GM12873 (cell line): ENCODE measurements around the gene TPT1.

Experiments used
- TF ChIP-seq, protein P1 (sequence below): IDR thresholded peaks from 2 replicates; pipeline ENCODE4 v1.5.1; 2012; ENCODE audit warnings: low read depth, mild to moderate bottlenecking, moderate library complexity, low read length, control low read depth; ENCODE audit not compliant: insufficient read depth; ENCODE audit errors: missing control alignments

Gene TPT1

DNA sequence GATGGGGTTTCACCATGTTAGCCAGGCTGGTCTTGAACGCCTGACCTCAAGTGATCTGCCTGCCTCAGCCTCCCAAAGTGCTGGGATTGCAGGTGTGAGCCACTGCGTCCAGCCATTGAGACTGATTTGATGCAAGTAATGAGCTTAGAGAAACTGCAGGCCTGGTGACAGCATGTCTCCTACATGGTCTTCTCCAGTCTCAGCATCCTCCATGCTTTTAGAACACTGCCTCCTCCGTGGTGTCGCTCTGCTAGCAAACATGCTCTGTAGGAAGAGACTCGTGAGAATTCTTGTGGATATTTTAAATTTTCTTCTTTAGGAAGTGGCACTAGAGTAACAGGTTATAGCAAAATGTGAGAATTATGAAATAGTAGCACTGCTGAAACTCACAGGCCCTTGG is 37.1 kb downstream of the TPT1 start:
- TF ChIP-seq, protein P1, sequence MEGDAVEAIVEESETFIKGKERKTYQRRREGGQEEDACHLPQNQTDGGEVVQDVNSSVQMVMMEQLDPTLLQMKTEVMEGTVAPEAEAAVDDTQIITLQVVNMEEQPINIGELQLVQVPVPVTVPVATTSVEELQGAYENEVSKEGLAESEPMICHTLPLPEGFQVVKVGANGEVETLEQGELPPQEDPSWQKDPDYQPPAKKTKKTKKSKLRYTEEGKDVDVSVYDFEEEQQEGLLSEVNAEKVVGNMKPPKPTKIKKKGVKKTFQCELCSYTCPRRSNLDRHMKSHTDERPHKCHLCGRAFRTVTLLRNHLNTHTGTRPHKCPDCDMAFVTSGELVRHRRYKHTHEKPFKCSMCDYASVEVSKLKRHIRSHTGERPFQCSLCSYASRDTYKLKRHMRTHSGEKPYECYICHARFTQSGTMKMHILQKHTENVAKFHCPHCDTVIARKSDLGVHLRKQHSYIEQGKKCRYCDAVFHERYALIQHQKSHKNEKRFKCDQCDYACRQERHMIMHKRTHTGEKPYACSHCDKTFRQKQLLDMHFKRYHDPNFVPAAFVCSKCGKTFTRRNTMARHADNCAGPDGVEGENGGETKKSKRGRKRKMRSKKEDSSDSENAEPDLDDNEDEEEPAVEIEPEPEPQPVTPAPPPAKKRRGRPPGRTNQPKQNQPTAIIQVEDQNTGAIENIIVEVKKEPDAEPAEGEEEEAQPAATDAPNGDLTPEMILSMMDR = no peak

DNA sequence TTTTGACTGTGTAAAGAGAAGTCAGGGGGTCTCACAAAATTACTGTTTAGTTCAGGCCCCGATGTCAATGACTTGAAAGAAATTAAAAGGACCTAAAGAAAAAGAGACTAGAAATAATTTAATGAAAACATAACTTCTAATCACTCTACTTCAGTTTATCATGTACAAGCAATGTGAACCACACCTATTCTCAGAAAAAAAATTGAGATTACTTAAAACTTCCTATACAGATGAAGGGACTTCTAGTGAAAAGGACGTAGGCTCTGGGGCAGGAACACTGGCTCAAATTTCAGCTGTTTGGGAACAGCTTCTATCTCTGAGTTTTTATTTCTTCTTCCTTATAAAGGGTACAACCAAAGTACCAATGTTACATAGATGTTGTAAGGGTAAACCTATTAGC is 38.0 kb downstream of the TPT1 start:
- TF ChIP-seq, protein P1 = no peak

DNA sequence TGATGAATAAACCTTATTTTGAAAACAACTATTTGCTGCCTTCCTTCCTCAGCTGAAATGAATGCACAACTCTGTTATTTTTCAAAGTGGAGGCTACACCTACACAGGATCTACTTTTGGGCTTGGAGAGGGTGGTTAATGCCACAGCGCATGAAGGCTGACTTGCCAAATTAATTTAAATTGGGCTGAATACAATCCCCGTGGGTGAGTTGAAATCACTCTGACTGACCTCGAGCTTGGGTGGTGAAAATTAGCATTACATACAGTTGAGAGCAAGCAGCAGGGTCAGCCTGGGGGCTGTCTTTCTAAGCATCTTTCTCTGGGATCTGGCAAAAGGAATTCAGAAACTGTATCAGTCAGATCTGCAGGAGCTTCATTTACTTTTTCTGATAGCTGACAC is 38.5 kb downstream of the TPT1 start:
- TF ChIP-seq, protein P1 = no peak

DNA sequence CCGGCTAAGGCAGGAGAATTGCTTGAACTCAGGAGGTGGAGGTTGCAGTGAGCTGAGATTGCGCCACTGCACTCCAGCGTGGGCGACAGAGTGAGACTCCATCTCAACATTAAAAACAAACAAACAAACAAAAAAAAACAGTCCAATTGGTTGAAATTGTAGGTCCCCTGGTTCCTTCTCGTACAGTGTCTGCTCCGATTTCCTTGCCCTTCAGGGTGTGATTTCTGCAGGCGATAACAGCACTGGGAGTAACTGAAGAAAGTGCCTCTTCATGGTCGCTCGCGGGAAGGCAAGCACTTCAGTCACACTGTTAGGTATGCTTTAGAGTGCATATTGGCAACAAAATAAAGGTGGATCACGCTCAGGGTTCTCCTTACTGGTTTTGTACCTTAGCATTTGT is 39.7 kb downstream of the TPT1 start:
- TF ChIP-seq, protein P1 = no peak

DNA sequence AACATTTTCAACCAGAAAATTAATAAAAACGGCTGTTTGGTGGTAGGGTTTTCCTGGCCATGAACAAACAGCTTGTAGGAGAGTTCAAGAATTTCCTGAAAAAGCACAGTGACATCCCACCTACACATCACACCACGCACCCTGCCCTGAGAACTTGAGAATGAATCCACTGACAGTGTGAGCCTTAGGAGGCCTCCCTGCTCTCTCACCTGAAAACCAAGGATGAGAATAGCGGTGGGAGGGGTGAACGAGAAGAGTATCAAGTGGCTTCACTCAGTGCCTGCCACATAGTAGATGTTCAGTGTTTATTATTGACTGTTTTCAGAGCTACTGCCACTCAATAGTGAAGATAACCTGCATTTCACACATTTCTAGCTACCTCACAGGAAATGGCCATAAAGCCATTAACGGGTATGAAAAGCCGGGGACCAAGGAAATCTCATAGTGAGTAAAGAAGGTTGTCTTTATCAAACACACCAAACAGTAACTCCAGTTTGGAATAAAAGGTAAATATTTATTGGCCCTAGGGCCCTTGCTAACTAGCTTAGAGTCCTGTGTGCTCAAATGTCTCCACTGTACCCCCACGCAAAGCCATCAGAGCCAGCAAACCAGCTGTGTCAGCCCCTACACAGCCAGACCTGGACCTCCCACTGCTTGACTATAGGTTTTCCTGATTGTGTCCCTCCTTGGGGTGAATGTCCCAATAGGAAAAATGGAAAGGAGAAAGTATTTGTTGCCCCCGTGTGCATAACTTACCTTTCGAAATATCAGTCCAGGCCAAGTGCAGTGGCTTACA is 40.6 kb downstream of the TPT1 start:
- TF ChIP-seq, protein P1 = no peak

DNA sequence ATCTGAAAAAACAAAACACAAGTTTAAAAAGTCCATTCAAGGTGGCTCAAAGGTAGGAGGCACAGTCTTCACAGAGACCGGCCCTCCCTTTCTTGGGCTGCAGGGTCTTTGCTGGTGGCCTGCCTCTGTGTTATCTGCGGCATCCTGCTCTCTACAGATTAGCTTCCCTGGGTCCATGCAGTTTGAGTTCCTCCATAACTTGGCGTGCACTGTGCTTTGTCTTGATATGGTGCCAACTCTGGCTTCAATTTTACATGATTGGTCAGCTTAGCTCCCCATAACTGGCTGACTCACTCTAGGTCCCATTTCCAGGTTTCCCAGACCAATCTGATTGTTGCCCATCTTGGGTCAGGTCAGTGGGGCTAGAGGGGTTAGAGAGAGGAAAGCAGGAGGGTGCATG is 41.8 kb downstream of the TPT1 start:
- TF ChIP-seq, protein P1 = no peak

DNA sequence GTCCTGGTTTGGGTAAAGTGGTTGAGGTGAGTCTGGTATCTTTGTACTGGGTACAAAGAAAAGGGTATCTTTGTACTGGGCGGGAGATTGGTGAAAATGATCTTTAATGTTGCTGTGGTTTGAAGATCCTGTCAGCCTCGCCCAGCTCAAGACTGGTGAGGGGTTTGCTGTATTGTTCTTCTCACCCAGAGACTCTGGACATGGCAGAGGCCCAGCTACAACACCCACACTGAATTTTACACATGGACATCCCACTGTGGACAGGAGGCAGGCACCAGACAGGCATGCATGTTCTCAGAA is 42.8 kb downstream of the TPT1 start:
- TF ChIP-seq, protein P1 = no peak
